SK-N-SH treated with all-trans-retinoic acid at 6 μM for 48 hours (cell line): ENCODE measurements around the gene PCDHGA11.
"Not testable (repeated sequence)": the region's sequence is repeated elsewhere in the genome, so short reads cannot be mapped to it uniquely, and the experiment has no call there.

Experiments
- ATAC-seq: fragments of 200-7000 bp; cut with Tn5 transposase; 3 replicates; pipeline ENCODE4 v1.9.1; 2020; ENCODE audit warnings: mild to moderate bottlenecking, moderate library complexity
- ARNTL ChIP-seq: fragments of 450-650 bp; formaldehyde crosslinking; IDR thresholded peaks from 2 replicates; pipeline ENCODE4 v1.5.0; 2020; ENCODE audit warnings: low read depth, mild to moderate bottlenecking, moderate library complexity, borderline replicate concordance
- CREB5 ChIP-seq: fragments of 250-450 bp; sonication (Bioruptor Pico); IDR thresholded peaks from 2 replicates; pipeline ENCODE4 v1.5.1; 2020; ENCODE audit warnings: low read depth, mild to moderate bottlenecking, moderate library complexity
- CSDC2 ChIP-seq: fragments of 250-450 bp; sonication (Bioruptor Pico); IDR thresholded peaks from 2 replicates; pipeline ENCODE4 v1.5.0; 2020; ENCODE audit warnings: mild to moderate bottlenecking, moderate library complexity
- GLIS3 ChIP-seq: fragments of 250-450 bp; sonication (Bioruptor Pico); IDR thresholded peaks from 2 replicates; pipeline ENCODE4 v1.5.0; 2020; ENCODE audit warnings: mild to moderate bottlenecking, moderate library complexity
- ISL1 ChIP-seq: fragments of 250-450 bp; sonication (Bioruptor Pico); IDR thresholded peaks from 2 replicates; pipeline ENCODE4 v2.1.2; 2022; ENCODE audit warnings: mild to moderate bottlenecking, moderate library complexity
- OSR1 ChIP-seq: fragments of 250-450 bp; sonication (Bioruptor Pico); IDR thresholded peaks from 2 replicates; pipeline ENCODE4 v1.8.0; 2022; ENCODE audit warnings: moderate library complexity, mild to moderate bottlenecking, inconsistent platforms
- PPARA ChIP-seq: fragments of 250-450 bp; sonication (Bioruptor Pico); IDR thresholded peaks from 2 replicates; pipeline ENCODE4 v1.5.0; 2020; ENCODE audit warnings: mild to moderate bottlenecking, borderline replicate concordance
- SNAI2 ChIP-seq: fragments of 250-450 bp; sonication (Bioruptor Pico); IDR thresholded peaks from 2 replicates; pipeline ENCODE4 v1.5.0; 2020; ENCODE audit warnings: mild to moderate bottlenecking, moderate library complexity
- TCF4 ChIP-seq: fragments of 250-450 bp; sonication (Bioruptor Pico); IDR thresholded peaks from 2 replicates; pipeline ENCODE4 v1.8.0; 2021; ENCODE audit warnings: mild to moderate bottlenecking, moderate library complexity, borderline replicate concordance
- TSHZ2 ChIP-seq: fragments of 250-450 bp; sonication (Bioruptor Pico); IDR thresholded peaks from 2 replicates; pipeline ENCODE4 v1.5.0; 2020; ENCODE audit warnings: mild to moderate bottlenecking, moderate library complexity
- ZC3H10 ChIP-seq: fragments of 250-450 bp; sonication (Bioruptor Pico); IDR thresholded peaks from 2 replicates; pipeline ENCODE4 v1.5.1; 2021; ENCODE audit warnings: mild to moderate bottlenecking, moderate library complexity
- ZFP3 ChIP-seq: fragments of 250-450 bp; sonication (Bioruptor Pico); IDR thresholded peaks from 2 replicates; pipeline ENCODE4 v1.5.0; 2020; ENCODE audit warnings: mild to moderate bottlenecking, moderate library complexity
- ZFP30 ChIP-seq: fragments of 450-650 bp; formaldehyde crosslinking; IDR thresholded peaks from 2 replicates; pipeline ENCODE4 v1.5.0; 2022; ENCODE audit warnings: mild to moderate bottlenecking, moderate library complexity
- ZNF565 ChIP-seq: fragments of 450-650 bp; formaldehyde crosslinking; conservative IDR thresholded peaks from 2 replicates; pipeline ENCODE4 v1.5.0; 2020; ENCODE audit warnings: low read depth, mild to moderate bottlenecking, moderate library complexity
- ZNF8 ChIP-seq: fragments of 450-650 bp; formaldehyde crosslinking; IDR thresholded peaks from 2 replicates; pipeline ENCODE4 v1.5.0; 2020; ENCODE audit warnings: mild to moderate bottlenecking, moderate library complexity
- TF ChIP-seq, protein P1 (sequence below): fragments of 250-450 bp; sonication (Bioruptor Pico); IDR thresholded peaks from 2 replicates; pipeline ENCODE4 v1.8.0; 2021; ENCODE audit warnings: low read depth, mild to moderate bottlenecking, moderate library complexity, borderline replicate concordance
- TF ChIP-seq, protein P2 (sequence below): fragments of 250-450 bp; sonication (Bioruptor Pico); IDR thresholded peaks from 2 replicates; pipeline ENCODE4 v1.5.1; 2021; ENCODE audit warnings: mild to moderate bottlenecking, moderate library complexity
- TF ChIP-seq, protein P3 (sequence below): fragments of 250-450 bp; sonication (Bioruptor Pico); IDR thresholded peaks from 2 replicates; pipeline ENCODE4 v1.8.0; 2020; ENCODE audit warnings: mild to moderate bottlenecking, moderate library complexity, borderline replicate concordance

The PCDHGA11 gene

DNA sequence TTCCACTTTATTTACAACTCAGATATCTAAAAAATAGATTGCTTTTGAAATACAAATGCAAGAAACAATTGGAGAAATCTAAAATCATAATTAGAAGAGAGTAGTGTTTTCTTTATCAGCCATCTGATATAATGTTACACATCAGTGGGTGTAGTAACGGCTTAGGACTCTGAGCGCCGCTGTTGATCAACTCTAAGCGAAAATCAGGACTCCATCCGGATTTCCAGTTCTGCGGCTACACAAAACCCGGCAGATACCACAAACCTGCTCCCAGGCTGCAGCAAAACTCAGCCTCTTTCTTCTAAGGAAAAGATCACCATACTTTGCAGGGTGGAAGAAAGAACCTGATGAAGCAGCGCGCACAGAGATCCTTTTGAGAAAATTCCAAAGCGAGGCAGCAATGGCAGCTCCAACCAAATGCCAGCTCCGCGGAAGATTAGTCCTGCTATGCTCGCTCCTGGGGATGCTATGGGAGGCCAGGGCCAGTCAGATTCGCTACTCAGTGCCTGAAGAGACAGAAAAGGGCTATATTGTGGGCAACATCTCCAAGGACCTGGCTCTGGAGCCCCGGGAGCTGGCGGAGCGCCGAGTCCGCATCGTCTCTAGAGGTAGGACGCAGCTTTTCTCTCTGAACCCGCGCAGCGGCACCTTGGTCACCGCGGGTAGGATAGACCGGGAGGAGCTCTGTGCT lies 18.2 kb upstream of the PCDHGA11 start, which contains the start of gene PCDHGA9:
TSS of gene PCDHGA9 (plus strand) at position 226 of the 691 bp plus-strand sequence. CDS start at position 401, 175 bp downstream.
- TF ChIP-seq ZNF8 (CRISPR knock-in tag) (no peak), TCF4 (CRISPR knock-in tag) (no peak), PPARA (CRISPR knock-in tag) (no peak), GLIS3 (CRISPR knock-in tag) (no peak), CSDC2 (no peak), ZFP30 (CRISPR knock-in tag) (no peak), ZNF565 (CRISPR knock-in tag) (no peak), ARNTL (CRISPR knock-in tag) (no peak), ISL1 (CRISPR knock-in tag) (no peak), ZFP3 (CRISPR knock-in tag) (no peak), ZC3H10 (CRISPR knock-in tag) (no peak), TSHZ2 (CRISPR knock-in tag) (no peak)
- TF ChIP-seq, protein P1, sequence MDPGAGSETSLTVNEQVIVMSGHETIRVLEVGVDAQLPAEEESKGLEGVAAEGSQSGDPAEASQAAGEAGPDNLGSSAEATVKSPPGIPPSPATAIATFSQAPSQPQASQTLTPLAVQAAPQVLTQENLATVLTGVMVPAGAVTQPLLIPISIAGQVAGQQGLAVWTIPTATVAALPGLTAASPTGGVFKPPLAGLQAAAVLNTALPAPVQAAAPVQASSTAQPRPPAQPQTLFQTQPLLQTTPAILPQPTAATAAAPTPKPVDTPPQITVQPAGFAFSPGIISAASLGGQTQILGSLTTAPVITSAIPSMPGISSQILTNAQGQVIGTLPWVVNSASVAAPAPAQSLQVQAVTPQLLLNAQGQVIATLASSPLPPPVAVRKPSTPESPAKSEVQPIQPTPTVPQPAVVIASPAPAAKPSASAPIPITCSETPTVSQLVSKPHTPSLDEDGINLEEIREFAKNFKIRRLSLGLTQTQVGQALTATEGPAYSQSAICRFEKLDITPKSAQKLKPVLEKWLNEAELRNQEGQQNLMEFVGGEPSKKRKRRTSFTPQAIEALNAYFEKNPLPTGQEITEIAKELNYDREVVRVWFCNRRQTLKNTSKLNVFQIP (CRISPR knock-in tag): no peak
- ATAC-seq: no peak

GRCh38 chr5:141403387-141403786 lies 17.5 kb upstream of the PCDHGA11 start:
- ATAC-seq: no peak
- TF ChIP-seq, protein P2, sequence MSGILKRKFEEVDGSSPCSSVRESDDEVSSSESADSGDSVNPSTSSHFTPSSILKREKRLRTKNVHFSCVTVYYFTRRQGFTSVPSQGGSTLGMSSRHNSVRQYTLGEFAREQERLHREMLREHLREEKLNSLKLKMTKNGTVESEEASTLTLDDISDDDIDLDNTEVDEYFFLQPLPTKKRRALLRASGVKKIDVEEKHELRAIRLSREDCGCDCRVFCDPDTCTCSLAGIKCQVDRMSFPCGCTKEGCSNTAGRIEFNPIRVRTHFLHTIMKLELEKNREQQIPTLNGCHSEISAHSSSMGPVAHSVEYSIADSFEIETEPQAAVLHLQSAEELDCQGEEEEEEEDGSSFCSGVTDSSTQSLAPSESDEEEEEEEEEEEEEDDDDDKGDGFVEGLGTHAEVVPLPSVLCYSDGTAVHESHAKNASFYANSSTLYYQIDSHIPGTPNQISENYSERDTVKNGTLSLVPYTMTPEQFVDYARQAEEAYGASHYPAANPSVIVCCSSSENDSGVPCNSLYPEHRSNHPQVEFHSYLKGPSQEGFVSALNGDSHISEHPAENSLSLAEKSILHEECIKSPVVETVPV (CRISPR knock-in tag): no peak
- TF ChIP-seq ZNF8 (CRISPR knock-in tag): no peak

DNA sequence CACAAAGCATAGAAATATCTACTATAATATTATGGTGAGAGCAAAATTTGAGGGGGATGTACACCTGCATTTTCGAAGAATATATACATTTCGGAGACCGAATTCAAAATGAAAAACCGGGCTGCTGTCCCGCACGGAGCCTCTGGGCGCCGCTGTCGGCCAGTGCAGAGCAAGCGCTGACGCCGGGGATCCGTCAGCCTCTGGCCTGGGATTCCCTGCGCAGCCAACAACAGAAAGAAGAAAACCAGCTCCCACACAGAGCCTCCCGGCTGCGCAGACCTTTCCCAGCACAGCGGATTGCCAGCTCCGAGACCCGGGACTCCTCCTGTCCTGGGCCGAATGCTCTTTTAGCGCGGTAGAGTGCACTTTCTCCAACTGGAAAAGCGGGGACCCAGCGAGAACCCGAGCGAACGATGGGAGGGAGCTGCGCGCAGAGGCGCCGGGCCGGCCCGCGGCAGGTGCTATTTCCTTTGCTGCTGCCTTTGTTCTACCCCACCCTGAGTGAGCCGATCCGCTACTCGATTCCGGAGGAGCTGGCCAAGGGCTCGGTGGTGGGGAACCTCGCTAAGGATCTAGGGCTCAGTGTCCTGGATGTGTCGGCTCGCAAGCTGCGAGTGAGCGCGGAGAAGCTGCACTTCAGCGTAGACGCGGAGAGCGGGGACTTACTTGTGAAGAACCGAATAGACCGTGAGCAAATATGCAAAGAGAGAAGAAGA lies 12.9 kb upstream of the PCDHGA11 start, which contains the start of gene PCDHGB6:
TSS of gene PCDHGB6 (plus strand) at position 232 of the 716 bp plus-strand sequence. CDS start at position 414, 182 bp downstream.
- ATAC-seq: not testable (repeated sequence)

GRCh38 chr5:141409598-141410306 lies 11.1 kb upstream of the PCDHGA11 start:
- TF ChIP-seq, protein P3, sequence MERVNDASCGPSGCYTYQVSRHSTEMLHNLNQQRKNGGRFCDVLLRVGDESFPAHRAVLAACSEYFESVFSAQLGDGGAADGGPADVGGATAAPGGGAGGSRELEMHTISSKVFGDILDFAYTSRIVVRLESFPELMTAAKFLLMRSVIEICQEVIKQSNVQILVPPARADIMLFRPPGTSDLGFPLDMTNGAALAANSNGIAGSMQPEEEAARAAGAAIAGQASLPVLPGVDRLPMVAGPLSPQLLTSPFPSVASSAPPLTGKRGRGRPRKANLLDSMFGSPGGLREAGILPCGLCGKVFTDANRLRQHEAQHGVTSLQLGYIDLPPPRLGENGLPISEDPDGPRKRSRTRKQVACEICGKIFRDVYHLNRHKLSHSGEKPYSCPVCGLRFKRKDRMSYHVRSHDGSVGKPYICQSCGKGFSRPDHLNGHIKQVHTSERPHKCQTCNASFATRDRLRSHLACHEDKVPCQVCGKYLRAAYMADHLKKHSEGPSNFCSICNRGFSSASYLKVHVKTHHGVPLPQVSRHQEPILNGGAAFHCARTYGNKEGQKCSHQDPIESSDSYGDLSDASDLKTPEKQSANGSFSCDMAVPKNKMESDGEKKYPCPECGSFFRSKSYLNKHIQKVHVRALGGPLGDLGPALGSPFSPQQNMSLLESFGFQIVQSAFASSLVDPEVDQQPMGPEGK (CRISPR knock-in tag): no peak
- ATAC-seq: no peak

DNA sequence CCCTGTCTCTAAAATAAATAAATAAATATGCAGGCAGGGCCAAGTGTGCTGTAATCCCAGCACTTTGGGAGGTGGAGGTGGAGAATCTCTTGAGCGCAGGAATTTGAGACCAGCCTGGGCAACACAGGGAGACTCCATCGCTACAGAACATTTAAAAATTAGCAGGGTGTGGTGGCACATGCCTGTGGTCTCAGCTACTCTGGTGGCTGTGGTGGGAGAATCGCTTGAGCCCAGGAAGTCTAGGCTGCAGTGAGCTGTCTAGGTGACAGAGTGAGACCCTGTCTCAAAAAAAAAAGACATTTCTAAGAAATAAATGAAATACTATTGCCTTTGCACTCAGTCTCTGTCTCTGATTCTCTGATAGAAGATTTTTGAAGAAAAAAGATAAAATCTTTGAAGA lies 9.3 kb upstream of the PCDHGA11 start:
- no peak for TF ChIP-seq PPARA (CRISPR knock-in tag)
- TF ChIP-seq OSR1: no peak
- TF ChIP-seq, protein P2 (CRISPR knock-in tag): no peak
- TF ChIP-seq CREB5 (CRISPR knock-in tag): no peak
- TF ChIP-seq TCF4 (CRISPR knock-in tag): no peak
- no peak for TF ChIP-seq ZFP3 (CRISPR knock-in tag)
- TF ChIP-seq CSDC2: no peak
- TF ChIP-seq ZFP30 (CRISPR knock-in tag): no peak
- TF ChIP-seq SNAI2 (CRISPR knock-in tag): no peak
- TF ChIP-seq, protein P3 (CRISPR knock-in tag): no peak
- no peak for TF ChIP-seq ZNF8 (CRISPR knock-in tag)
- ATAC-seq: no peak
